GM21529 (cell line): ENCODE results near the gene ITPRID2.

ENCODE experiments used
- ATAC-seq: cut with Tn5 transposase; IDR thresholded peaks from one replicate; pipeline ENCODE4 v1.9.1; 2021; ENCODE audit not compliant: unreplicated experiment

The ITPRID2 gene

GRCh38 chr2:181879295-181879694, 12.2 kb upstream of the ITPRID2 start:
- no peak for ATAC-seq

- no peak for ATAC-seq
Measured at GRCh38 chr2:181882246-181883020, 9.1 kb upstream of the ITPRID2 start.

GRCh38 chr2:181884601-181885000, 6.9 kb upstream of the ITPRID2 start:
- no peak for ATAC-seq

GRCh38 chr2:181885096-181885495, 6.4 kb upstream of the ITPRID2 start:
- no peak for ATAC-seq

GRCh38 chr2:181886192-181886591, 5.3 kb upstream of the ITPRID2 start:
- no peak for ATAC-seq

GRCh38 chr2:181887045-181887444, 4.5 kb upstream of the ITPRID2 start:
- ATAC-seq = no peak

- ATAC-seq = no peak
Measured at GRCh38 chr2:181889776-181890175, 1.8 kb upstream of the ITPRID2 start.

- ATAC-seq = no peak
Measured at GRCh38 chr2:181890271-181890670, 1.3 kb upstream of the ITPRID2 start.

GRCh38 chr2:181891966-181892798, 652 bp downstream of the ITPRID2 start:
- peak; percentile 68 for ATAC-seq

- ATAC-seq = no peak
Measured at GRCh38 chr2:181892799-181893435, 1.4 kb downstream of the ITPRID2 start.

GRCh38 chr2:181894381-181894780, 2.9 kb downstream of the ITPRID2 start:
- ATAC-seq = no peak

- no peak for ATAC-seq
Measured at GRCh38 chr2:181895818-181896217, 4.3 kb downstream of the ITPRID2 start.

GRCh38 chr2:181896286-181896685, 4.8 kb downstream of the ITPRID2 start:
- no peak for ATAC-seq

GRCh38 chr2:181900007-181900651, 8.6 kb downstream of the ITPRID2 start:
- ATAC-seq = no peak

- no peak for ATAC-seq
Measured at GRCh38 chr2:181902625-181903024, 11.1 kb downstream of the ITPRID2 start.

GRCh38 chr2:181904022-181904632, 12.6 kb downstream of the ITPRID2 start:
- ATAC-seq = peak; percentile 43

GRCh38 chr2:181907057-181907456, 15.5 kb downstream of the ITPRID2 start:
- peak; percentile 63 for ATAC-seq

- ATAC-seq = no peak
Measured at GRCh38 chr2:181907635-181908034, 16.1 kb downstream of the ITPRID2 start.

GRCh38 chr2:181910028-181910831, 18.7 kb downstream of the ITPRID2 start:
- ATAC-seq = peak; percentile 59

- ATAC-seq = no peak
Measured at GRCh38 chr2:181911830-181912229, 20.3 kb downstream of the ITPRID2 start.
